ENCODE data around the gene IKBKE.

Gene IKBKE

DNA sequence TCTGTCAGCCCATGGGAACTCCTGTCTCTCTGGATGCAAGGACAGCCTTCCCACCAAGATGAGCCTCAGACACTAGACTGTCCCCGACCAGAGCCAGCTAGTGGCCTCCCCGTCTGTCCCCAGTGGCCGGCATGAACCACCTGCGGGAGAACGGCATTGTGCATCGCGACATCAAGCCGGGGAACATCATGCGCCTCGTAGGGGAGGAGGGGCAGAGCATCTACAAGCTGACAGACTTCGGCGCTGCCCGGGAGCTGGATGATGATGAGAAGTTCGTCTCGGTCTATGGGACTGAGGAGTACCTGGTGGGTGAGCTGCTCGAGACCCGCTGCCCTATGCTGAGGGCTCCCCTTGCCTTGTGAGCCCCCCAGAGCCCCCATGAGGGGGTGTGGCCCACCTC is 5.8 kb downstream of the IKBKE start:
- H3K36me3 ChIP-seq (replicated peaks; ENCODE audit: low read depth, low read length): peaks cover 51% of the 10 kb centered on the region
- H3K9ac ChIP-seq (ENCODE audit: low read length): no peak overlapping the region
- H3K27me3 ChIP-seq (ENCODE audit: low read depth, low read length): no peaks in the 10 kb centered on the region
- no peak overlapping the region for H3K4me3 ChIP-seq (ENCODE audit: low read length)
- H3K4me1 ChIP-seq (ENCODE audit: low read length): peaks cover 26% of the 10 kb centered on the region
- TF ChIP-seq, protein P1, sequence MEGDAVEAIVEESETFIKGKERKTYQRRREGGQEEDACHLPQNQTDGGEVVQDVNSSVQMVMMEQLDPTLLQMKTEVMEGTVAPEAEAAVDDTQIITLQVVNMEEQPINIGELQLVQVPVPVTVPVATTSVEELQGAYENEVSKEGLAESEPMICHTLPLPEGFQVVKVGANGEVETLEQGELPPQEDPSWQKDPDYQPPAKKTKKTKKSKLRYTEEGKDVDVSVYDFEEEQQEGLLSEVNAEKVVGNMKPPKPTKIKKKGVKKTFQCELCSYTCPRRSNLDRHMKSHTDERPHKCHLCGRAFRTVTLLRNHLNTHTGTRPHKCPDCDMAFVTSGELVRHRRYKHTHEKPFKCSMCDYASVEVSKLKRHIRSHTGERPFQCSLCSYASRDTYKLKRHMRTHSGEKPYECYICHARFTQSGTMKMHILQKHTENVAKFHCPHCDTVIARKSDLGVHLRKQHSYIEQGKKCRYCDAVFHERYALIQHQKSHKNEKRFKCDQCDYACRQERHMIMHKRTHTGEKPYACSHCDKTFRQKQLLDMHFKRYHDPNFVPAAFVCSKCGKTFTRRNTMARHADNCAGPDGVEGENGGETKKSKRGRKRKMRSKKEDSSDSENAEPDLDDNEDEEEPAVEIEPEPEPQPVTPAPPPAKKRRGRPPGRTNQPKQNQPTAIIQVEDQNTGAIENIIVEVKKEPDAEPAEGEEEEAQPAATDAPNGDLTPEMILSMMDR (IDR thresholded peaks at IDR 0.05; ENCODE audit: low read depth, low read length): no peak
- TF ChIP-seq EZH2phosphoT487 (IDR thresholded peaks at IDR 0.05; ENCODE audit: low read depth): no peak
- peaks cover 19% of the 10 kb centered on the region for H3K79me2 ChIP-seq (ENCODE audit: low read length)
- no peaks in the 10 kb centered on the region for H3K9me3 ChIP-seq (ENCODE audit: insufficient read depth, low read length)
- H3K27ac ChIP-seq (ENCODE audit: low read length): no peak overlapping the region
- H3K4me2 ChIP-seq (ENCODE audit: low read length): no peak overlapping the region
- no peaks in the 10 kb centered on the region; the same call in 1 of the 2 replicates for H4K20me1 ChIP-seq (ENCODE audit: insufficient read depth, low read length)
- no peak overlapping the region for H2AFZ ChIP-seq (ENCODE audit: low read depth, low read length)

DNA sequence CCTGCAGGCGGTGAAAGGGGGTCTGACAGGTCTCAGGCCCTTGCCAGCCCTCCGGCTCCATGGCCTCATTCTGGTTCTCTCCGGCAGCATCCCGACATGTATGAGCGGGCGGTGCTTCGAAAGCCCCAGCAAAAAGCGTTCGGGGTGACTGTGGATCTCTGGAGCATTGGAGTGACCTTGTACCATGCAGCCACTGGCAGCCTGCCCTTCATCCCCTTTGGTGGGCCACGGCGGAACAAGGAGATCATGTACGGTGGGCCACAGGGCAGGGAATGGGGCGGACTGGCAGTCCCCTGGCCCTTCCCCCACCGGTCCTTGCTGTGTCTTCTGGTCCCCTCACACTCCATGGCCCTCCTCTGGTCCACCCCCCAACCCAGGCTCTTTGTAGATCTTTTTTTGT is 6.3 kb downstream of the IKBKE start:
- no peak overlapping the region for H3K9ac ChIP-seq (ENCODE audit: low read length)

DNA sequence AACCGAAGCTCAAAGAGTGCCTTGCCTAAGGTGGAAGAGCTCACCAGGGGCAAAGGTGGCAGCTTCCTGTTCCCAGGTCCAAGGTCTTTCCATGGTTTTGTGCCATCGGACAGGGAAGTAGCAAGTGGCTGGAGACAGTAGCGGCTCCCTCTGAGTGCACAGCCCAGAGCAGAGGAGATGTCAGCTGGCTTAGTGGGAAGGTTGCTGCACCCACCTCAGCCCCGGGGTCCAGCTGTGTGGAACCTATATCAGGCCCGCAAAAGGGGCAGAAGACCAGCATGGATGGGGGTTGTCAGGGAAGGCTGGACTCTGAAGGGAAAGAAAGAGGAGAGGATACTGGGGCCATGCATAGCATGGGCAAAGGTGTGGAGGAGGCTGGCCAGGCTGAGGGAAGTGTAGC is 6.8 kb downstream of the IKBKE start:
- Histone ChIP-seq H3K9ac (ENCODE audit: low read length) (no peak overlapping the region), H2AFZ (ENCODE audit: low read depth, low read length) (no peak overlapping the region), H3K9me3 (ENCODE audit: insufficient read depth, low read length) (no peaks in the 10 kb centered on the region), H3K4me1 (ENCODE audit: low read length) (peaks cover 20% of the 10 kb centered on the region), H3K4me2 (ENCODE audit: low read length) (no peak overlapping the region), H3K36me3 (replicated peaks; ENCODE audit: low read depth, low read length) (peaks cover 51% of the 10 kb centered on the region), H3K79me2 (ENCODE audit: low read length) (peaks cover 8% of the 10 kb centered on the region; the same call in 1 of the 2 replicates), H3K27ac (ENCODE audit: low read length) (no peak overlapping the region), H3K27me3 (ENCODE audit: low read depth, low read length) (no peaks in the 10 kb centered on the region), H3K4me3 (ENCODE audit: low read length) (no peak overlapping the region), H4K20me1 (ENCODE audit: insufficient read depth, low read length) (no peaks in the 10 kb centered on the region; the same call in 1 of the 2 replicates)
- TF ChIP-seq, protein P1 (IDR thresholded peaks at IDR 0.05; ENCODE audit: low read depth, low read length): no peak
- TF ChIP-seq EZH2phosphoT487 (IDR thresholded peaks at IDR 0.05; ENCODE audit: low read depth): no peak

More for the DNA sequence above, 6.3 kb downstream of the IKBKE start:
- Histone ChIP-seq H2AFZ (ENCODE audit: low read depth, low read length) (no peak overlapping the region), H3K4me3 (ENCODE audit: low read length) (no peak overlapping the region), H3K36me3 (replicated peaks; ENCODE audit: low read depth, low read length) (peaks cover 51% of the 10 kb centered on the region), H3K9me3 (ENCODE audit: insufficient read depth, low read length) (no peaks in the 10 kb centered on the region), H3K27me3 (ENCODE audit: low read depth, low read length) (no peaks in the 10 kb centered on the region), H4K20me1 (ENCODE audit: insufficient read depth, low read length) (no peaks in the 10 kb centered on the region; the same call in 1 of the 2 replicates), H3K27ac (ENCODE audit: low read length) (no peak overlapping the region), H3K4me2 (ENCODE audit: low read length) (no peak overlapping the region), H3K79me2 (ENCODE audit: low read length) (peaks cover 13% of the 10 kb centered on the region), H3K4me1 (ENCODE audit: low read length) (peaks cover 25% of the 10 kb centered on the region)
- TF ChIP-seq, protein P1 (IDR thresholded peaks at IDR 0.05; ENCODE audit: low read depth, low read length): no peak
- TF ChIP-seq EZH2phosphoT487 (IDR thresholded peaks at IDR 0.05; ENCODE audit: low read depth): no peak

DNA sequence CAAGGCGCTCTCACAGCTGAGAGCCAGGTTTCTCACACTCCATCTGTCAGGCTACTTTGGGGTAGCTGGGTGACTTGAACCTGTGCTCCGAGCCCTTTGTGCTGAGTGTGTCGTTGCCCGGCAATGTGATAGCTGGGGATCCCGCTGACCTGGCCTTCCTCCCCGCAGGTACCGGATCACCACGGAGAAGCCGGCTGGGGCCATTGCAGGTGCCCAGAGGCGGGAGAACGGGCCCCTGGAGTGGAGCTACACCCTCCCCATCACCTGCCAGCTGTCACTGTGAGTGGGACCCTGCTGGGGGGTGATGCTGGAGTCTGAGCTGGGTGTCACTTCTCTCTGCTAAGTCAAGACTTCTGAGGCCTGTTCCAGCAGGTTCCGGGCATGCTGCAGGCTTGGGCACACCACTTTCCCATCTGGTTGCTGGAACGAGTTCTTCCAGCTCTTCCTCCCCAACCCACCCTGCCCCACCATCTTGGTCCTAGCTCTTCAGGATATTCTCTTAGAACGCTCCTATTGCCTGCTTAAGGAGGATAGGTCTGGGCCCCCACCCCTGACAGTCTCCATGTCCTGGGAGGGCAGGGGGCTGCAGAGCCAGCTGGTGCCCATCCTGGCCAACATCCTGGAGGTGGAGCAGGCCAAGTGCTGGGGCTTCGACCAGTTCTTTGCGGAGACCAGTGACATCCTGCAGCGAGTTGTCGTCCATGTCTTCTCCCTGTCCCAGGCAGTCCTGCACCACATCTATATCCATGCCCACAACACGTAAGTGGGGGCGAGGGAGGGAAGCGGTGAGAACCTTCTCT is 7.5 kb downstream of the IKBKE start:
- no peak overlapping the region for H3K27ac ChIP-seq (ENCODE audit: low read length)
- no peak for TF ChIP-seq EZH2phosphoT487 (IDR thresholded peaks at IDR 0.05; ENCODE audit: low read depth)
- TF ChIP-seq, protein P1 (IDR thresholded peaks at IDR 0.05; ENCODE audit: low read depth, low read length): no peak

More for the DNA sequence above, 7.5 kb downstream of the IKBKE start:
- peaks cover 2% of the 10 kb centered on the region; the same call in 1 of the 2 replicates for H3K79me2 ChIP-seq (ENCODE audit: low read length)
- H3K4me2 ChIP-seq (ENCODE audit: low read length): no peak overlapping the region
- H3K36me3 ChIP-seq (replicated peaks; ENCODE audit: low read depth, low read length): peaks cover 51% of the 10 kb centered on the region
- no peaks in the 10 kb centered on the region; the same call in 1 of the 2 replicates for H4K20me1 ChIP-seq (ENCODE audit: insufficient read depth, low read length)
- no peak overlapping the region for H2AFZ ChIP-seq (ENCODE audit: low read depth, low read length)
- H3K4me3 ChIP-seq (ENCODE audit: low read length): no peak overlapping the region
- H3K9ac ChIP-seq (ENCODE audit: low read length): no peak overlapping the region
- H3K27me3 ChIP-seq (ENCODE audit: low read depth, low read length): no peaks in the 10 kb centered on the region
- H3K9me3 ChIP-seq (ENCODE audit: insufficient read depth, low read length): no peaks in the 10 kb centered on the region
- H3K4me1 ChIP-seq (ENCODE audit: low read length): peaks cover 13% of the 10 kb centered on the region
